ENCODE data around the gene DRC1.
A peak's percentile ranks its signal among the peaks of the same experiment; 100 is the strongest.

The DRC1 gene

GRCh38 chr2:26442707-26443106, 41.0 kb downstream of the DRC1 start:
- H3K4me3 ChIP-seq (ENCODE audit: low read length in 2 of 2) = no peak overlapping the region
- H3K23ac ChIP-seq (ENCODE audit: low read depth, low read length, poor library complexity) = no peak overlapping the region
- no peak for DNase-seq (ENCODE audit: low spot score)
- no peak overlapping the region for H2BK12ac ChIP-seq (ENCODE audit: low read length)
- no peak overlapping the region for H2AFZ ChIP-seq (ENCODE audit: low read length)
- no peak overlapping the region for H2BK15ac ChIP-seq (ENCODE audit: low read length)
- H3K36me3 ChIP-seq (replicated peaks in 1 of 2; ENCODE audit: control insufficient read depth in 2 of 2, insufficient read depth in 2 of 2, low read length in 2 of 2) = no peaks in the 10 kb centered on the region
- no CpG with 5 or more reads among the region's 3 CpGs for WGBS, 2 donors (ENCODE audit: extremely low coverage in 2 of 2, insufficient read length in 2 of 2, insufficient replicate concordance in 1 of 2)
- H3K27ac ChIP-seq (replicated peaks; ENCODE audit: low read length) = no peak overlapping the region
- no peak overlapping the region for H3K4ac ChIP-seq (ENCODE audit: low read length)
- no peak overlapping the region for H2BK120ac ChIP-seq (ENCODE audit: low read depth, low read length)
- H3K18ac ChIP-seq (ENCODE audit: low read length) = no peak overlapping the region
- peaks cover 3 to 4% of the 10 kb centered on the region in 2 donors for H3K4me1 ChIP-seq (ENCODE audit: control insufficient read depth in 2 of 2, insufficient read depth in 1 of 2, low read depth in 1 of 2, low read length in 2 of 2)
- no peaks in the 10 kb centered on the region for H3K79me1 ChIP-seq (ENCODE audit: low read depth, low read length)
- no peak overlapping the region for H3K9ac ChIP-seq (ENCODE audit: low read depth, low read length, poor library complexity)
- no peak overlapping the region for H2BK5ac ChIP-seq (ENCODE audit: low read length)
- no peak overlapping the region for H4K91ac ChIP-seq (ENCODE audit: low read depth, low read length, poor library complexity)
- no peaks in the 10 kb centered on the region for H3K9me3 ChIP-seq (replicated peaks in 1 of 2; ENCODE audit: control insufficient read depth in 2 of 2, insufficient read depth in 1 of 2, low read depth in 1 of 2, low read length in 2 of 2)
- H3K27me3 ChIP-seq (ENCODE audit: control insufficient read depth in 3 of 3, insufficient read depth in 3 of 3, low read depth in 1 of 3, low read length in 3 of 3) = no peaks in the 10 kb centered on the region
- no peak overlapping the region for H3K14ac ChIP-seq (ENCODE audit: low read length)
- no peak overlapping the region for H3K4me2 ChIP-seq (ENCODE audit: insufficient read depth, low read length, poor library complexity, severe bottlenecking)
- no peak overlapping the region for H2AK5ac ChIP-seq (ENCODE audit: low read depth, low read length)
- no peak overlapping the region for H4K8ac ChIP-seq (ENCODE audit: low read depth, low read length)

- H3K4me2 ChIP-seq (ENCODE audit: insufficient read depth, low read length, poor library complexity, severe bottlenecking) = no peak overlapping the region
- H3K4ac ChIP-seq (ENCODE audit: low read length) = no peak overlapping the region
- no peaks in the 10 kb centered on the region for H3K27me3 ChIP-seq (ENCODE audit: control insufficient read depth in 3 of 3, insufficient read depth in 3 of 3, low read depth in 1 of 3, low read length in 3 of 3)
- no peak for DNase-seq (ENCODE audit: low spot score)
- no CpG with 5 or more reads among the region's 7 CpGs for WGBS, 2 donors (ENCODE audit: extremely low coverage in 2 of 2, insufficient read length in 2 of 2, insufficient replicate concordance in 1 of 2)
- no peak overlapping the region for H2BK5ac ChIP-seq (ENCODE audit: low read length)
- no peaks in the 10 kb centered on the region for H3K9me3 ChIP-seq (replicated peaks in 1 of 2; ENCODE audit: control insufficient read depth in 2 of 2, insufficient read depth in 1 of 2, low read depth in 1 of 2, low read length in 2 of 2)
- H3K79me1 ChIP-seq (ENCODE audit: low read depth, low read length) = no peaks in the 10 kb centered on the region
- H2BK12ac ChIP-seq (ENCODE audit: low read length) = no peak overlapping the region
- peaks cover 0 to 3% of the 10 kb centered on the region in 2 donors for H3K4me1 ChIP-seq (ENCODE audit: control insufficient read depth in 2 of 2, insufficient read depth in 1 of 2, low read depth in 1 of 2, low read length in 2 of 2)
- no peak overlapping the region for H3K14ac ChIP-seq (ENCODE audit: low read length)
- peak overlapping the region in 1 of 2 donors; percentile 48 for H3K4me3 ChIP-seq (ENCODE audit: low read length in 2 of 2)
- no peak overlapping the region for H3K23ac ChIP-seq (ENCODE audit: low read depth, low read length, poor library complexity)
- H3K36me3 ChIP-seq (replicated peaks in 1 of 2; ENCODE audit: control insufficient read depth in 2 of 2, insufficient read depth in 2 of 2, low read length in 2 of 2) = no peaks in the 10 kb centered on the region
- no peak overlapping the region for H3K18ac ChIP-seq (ENCODE audit: low read length)
- H3K9ac ChIP-seq (ENCODE audit: low read depth, low read length, poor library complexity) = no peak overlapping the region
- H4K91ac ChIP-seq (ENCODE audit: low read depth, low read length, poor library complexity) = no peak overlapping the region
- H2BK120ac ChIP-seq (ENCODE audit: low read depth, low read length) = no peak overlapping the region
- no peak overlapping the region for H4K8ac ChIP-seq (ENCODE audit: low read depth, low read length)
- no peak overlapping the region for H2BK15ac ChIP-seq (ENCODE audit: low read length)
- H2AK5ac ChIP-seq (ENCODE audit: low read depth, low read length) = no peak overlapping the region
- no peak overlapping the region for H3K27ac ChIP-seq (replicated peaks; ENCODE audit: low read length)
- H2AFZ ChIP-seq (ENCODE audit: low read length) = no peak overlapping the region
Measured at GRCh38 chr2:26444236-26444635, 42.5 kb downstream of the DRC1 start.

DNA sequence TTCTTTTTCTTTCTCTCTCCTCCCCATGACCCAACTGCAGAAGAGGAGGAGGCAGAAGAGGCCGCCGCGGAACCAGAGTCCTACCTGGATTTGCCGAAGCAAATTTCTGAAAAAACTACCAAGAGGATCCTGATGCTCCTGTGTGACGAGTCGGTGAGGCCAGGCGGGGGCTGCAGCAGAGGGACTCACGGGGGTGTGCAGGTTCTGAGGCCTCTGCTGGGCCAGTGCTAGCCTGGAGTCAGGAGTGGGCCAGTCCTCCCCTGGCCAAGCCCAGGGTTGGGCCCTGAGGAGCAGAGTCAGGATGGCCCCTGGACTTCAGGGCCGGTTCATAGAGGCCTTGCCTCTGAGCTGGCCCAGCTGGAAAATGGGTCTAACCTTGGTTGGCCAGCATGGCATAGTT, 46.9 kb downstream of the DRC1 start:
- DNase-seq (ENCODE audit: low spot score) = no peak
- no peaks in the 10 kb centered on the region for H3K4me1 ChIP-seq (ENCODE audit: control insufficient read depth in 2 of 2, insufficient read depth in 1 of 2, low read depth in 1 of 2, low read length in 2 of 2)
- no peak overlapping the region for H3K14ac ChIP-seq (ENCODE audit: low read length)
- H3K4me3 ChIP-seq (ENCODE audit: low read length in 2 of 2) = no peak overlapping the region
- H3K36me3 ChIP-seq (replicated peaks in 1 of 2; ENCODE audit: control insufficient read depth in 2 of 2, insufficient read depth in 2 of 2, low read length in 2 of 2) = no peaks in the 10 kb centered on the region
- H2BK120ac ChIP-seq (ENCODE audit: low read depth, low read length) = no peak overlapping the region
- H2AFZ ChIP-seq (ENCODE audit: low read length) = no peak overlapping the region
- H4K8ac ChIP-seq (ENCODE audit: low read depth, low read length) = no peak overlapping the region
- H3K79me1 ChIP-seq (ENCODE audit: low read depth, low read length) = no peaks in the 10 kb centered on the region
- no peak overlapping the region for H3K27ac ChIP-seq (replicated peaks; ENCODE audit: low read length)
- no peak overlapping the region for H2BK5ac ChIP-seq (ENCODE audit: low read length)
- H3K9ac ChIP-seq (ENCODE audit: low read depth, low read length, poor library complexity) = no peak overlapping the region
- WGBS, 2 donors (ENCODE audit: extremely low coverage in 2 of 2, insufficient read length in 2 of 2, insufficient replicate concordance in 1 of 2) = no CpG with 5 or more reads among the region's 9 CpGs
- H3K18ac ChIP-seq (ENCODE audit: low read length) = peak overlapping the region; percentile 28
- H3K23ac ChIP-seq (ENCODE audit: low read depth, low read length, poor library complexity) = no peak overlapping the region
- no peak overlapping the region for H2BK12ac ChIP-seq (ENCODE audit: low read length)
- H3K4me2 ChIP-seq (ENCODE audit: insufficient read depth, low read length, poor library complexity, severe bottlenecking) = no peak overlapping the region
- H3K9me3 ChIP-seq (replicated peaks in 1 of 2; ENCODE audit: control insufficient read depth in 2 of 2, insufficient read depth in 1 of 2, low read depth in 1 of 2, low read length in 2 of 2) = no peaks in the 10 kb centered on the region
- no peaks in the 10 kb centered on the region for H3K27me3 ChIP-seq (ENCODE audit: control insufficient read depth in 3 of 3, insufficient read depth in 3 of 3, low read depth in 1 of 3, low read length in 3 of 3)
- no peak overlapping the region for H4K91ac ChIP-seq (ENCODE audit: low read depth, low read length, poor library complexity)
- H2BK15ac ChIP-seq (ENCODE audit: low read length) = no peak overlapping the region
- no peak overlapping the region for H3K4ac ChIP-seq (ENCODE audit: low read length)
- no peak overlapping the region for H2AK5ac ChIP-seq (ENCODE audit: low read depth, low read length)

DNA sequence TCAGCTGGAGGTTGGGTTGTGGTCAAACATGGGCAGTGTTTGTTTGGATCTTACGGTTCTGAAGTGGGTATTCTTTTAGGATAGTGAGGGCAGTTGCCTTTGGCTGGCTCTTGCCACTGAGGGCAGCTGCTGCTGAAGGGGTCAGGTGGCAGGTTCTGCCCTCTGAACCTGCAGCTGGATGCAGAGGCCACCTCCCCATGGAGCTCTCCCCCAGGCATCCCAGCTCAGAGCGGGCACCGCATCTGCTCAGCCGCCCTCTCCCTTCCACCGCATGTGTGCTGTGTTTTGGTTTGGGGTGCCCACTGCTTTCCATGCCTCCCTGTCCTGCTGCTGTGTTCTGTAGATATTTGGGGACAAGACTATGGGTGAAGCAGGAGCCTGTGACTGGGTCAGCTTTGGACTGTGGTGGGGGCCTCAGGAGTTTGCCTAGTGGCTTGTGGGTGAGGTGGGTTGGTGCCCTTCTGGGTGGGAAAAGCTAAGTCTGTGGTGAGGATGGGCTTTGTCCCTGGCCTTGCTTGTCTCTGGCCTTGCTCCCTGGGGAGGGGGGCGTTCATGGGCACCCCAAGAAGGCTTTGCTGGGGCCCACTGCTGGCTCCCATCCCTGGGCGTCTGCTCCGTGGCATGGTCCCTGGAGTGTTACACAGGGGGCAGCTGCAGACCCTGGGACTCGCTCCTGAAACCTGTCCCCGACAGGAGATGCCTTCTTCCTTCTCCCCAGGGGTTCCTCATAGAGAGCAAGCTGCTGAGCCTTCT, 47.7 kb downstream of the DRC1 start:
- Histone ChIP-seq H2AK5ac (ENCODE audit: low read depth, low read length) (peak overlapping the region; percentile 6), H3K23ac (ENCODE audit: low read depth, low read length, poor library complexity) (no peak overlapping the region), H2BK120ac (ENCODE audit: low read depth, low read length) (no peak overlapping the region), H3K4me3 (ENCODE audit: low read length in 2 of 2) (no peak overlapping the region), H3K18ac (ENCODE audit: low read length) (peak overlapping the region; percentile 51), H2BK5ac (ENCODE audit: low read length) (peak overlapping the region; percentile 35), H2AFZ (ENCODE audit: low read length) (no peak overlapping the region), H3K36me3 (replicated peaks in 1 of 2; ENCODE audit: control insufficient read depth in 2 of 2, insufficient read depth in 2 of 2, low read length in 2 of 2) (no peaks in the 10 kb centered on the region), H2BK12ac (ENCODE audit: low read length) (no peak overlapping the region), H3K4me1 (ENCODE audit: control insufficient read depth in 2 of 2, insufficient read depth in 1 of 2, low read depth in 1 of 2, low read length in 2 of 2) (no peaks in the 10 kb centered on the region), H3K79me1 (ENCODE audit: low read depth, low read length) (no peaks in the 10 kb centered on the region), H3K27ac (replicated peaks; ENCODE audit: low read length) (no peak overlapping the region), H3K27me3 (ENCODE audit: control insufficient read depth in 3 of 3, insufficient read depth in 3 of 3, low read depth in 1 of 3, low read length in 3 of 3) (no peaks in the 10 kb centered on the region), H3K14ac (ENCODE audit: low read length) (no peak overlapping the region), H3K9me3 (replicated peaks in 1 of 2; ENCODE audit: control insufficient read depth in 2 of 2, insufficient read depth in 1 of 2, low read depth in 1 of 2, low read length in 2 of 2) (no peaks in the 10 kb centered on the region), H3K4ac (ENCODE audit: low read length) (no peak overlapping the region), H2BK15ac (ENCODE audit: low read length) (no peak overlapping the region), H3K9ac (ENCODE audit: low read depth, low read length, poor library complexity) (no peak overlapping the region), H4K8ac (ENCODE audit: low read depth, low read length) (no peak overlapping the region), H3K4me2 (ENCODE audit: insufficient read depth, low read length, poor library complexity, severe bottlenecking) (no peak overlapping the region), H4K91ac (ENCODE audit: low read depth, low read length, poor library complexity) (no peak overlapping the region)
- DNase-seq (ENCODE audit: low spot score) = no peak
- WGBS, 2 donors (ENCODE audit: extremely low coverage in 2 of 2, insufficient read length in 2 of 2, insufficient replicate concordance in 1 of 2) = no CpG with 5 or more reads among the region's 10 CpGs

Measured in neuronal stem cell (in vitro differentiated cells).